GM19397 (cell line): Measurements from ENCODE around the gene HOXA4.

Experiments
- ATAC-seq: cut with Tn5 transposase; IDR thresholded peaks from one replicate; pipeline ENCODE4 v1.9.1; 2021; ENCODE audit warnings: mild to moderate bottlenecking, moderate library complexity; ENCODE audit not compliant: unreplicated experiment

The HOXA4 gene

DNA sequence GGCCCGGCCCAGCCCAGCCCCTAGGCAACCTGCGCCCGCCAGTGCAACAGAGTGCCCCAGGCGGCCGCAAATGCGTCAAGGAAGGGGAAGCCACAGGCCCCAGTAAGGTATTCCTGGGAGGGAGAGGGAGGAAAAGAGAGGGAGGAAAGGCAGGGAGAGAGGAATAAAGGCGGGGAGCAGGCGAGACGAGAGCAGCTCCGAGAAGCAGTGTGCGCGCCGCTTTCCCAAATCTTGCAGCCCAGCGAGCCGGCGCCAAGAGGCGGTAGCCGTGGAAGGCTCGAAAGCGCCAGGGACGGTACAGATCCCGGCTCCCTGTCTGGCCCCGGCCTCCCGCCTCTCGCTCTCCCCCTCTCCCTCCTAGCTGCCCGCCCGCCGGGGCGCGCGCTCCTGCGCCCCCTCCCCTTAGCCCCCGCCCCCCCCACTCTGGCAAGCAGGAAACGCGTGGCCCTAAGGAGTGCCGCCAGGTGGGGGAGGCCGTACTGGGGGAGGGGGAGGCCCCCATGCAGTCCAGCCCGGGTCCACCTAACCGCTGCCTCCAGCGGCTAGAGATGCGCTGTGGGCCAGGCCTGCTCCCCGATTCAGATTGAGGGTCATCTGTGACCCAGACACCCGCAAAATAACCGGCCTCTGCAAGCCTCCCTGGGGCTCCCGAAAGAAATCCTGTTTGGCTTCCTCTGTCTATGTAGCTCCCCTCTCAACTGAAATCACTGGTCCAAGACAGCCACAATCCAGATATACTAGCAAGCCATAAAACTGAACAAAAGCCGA is 39.3 kb upstream of the HOXA4 start:
- no peak for ATAC-seq

DNA sequence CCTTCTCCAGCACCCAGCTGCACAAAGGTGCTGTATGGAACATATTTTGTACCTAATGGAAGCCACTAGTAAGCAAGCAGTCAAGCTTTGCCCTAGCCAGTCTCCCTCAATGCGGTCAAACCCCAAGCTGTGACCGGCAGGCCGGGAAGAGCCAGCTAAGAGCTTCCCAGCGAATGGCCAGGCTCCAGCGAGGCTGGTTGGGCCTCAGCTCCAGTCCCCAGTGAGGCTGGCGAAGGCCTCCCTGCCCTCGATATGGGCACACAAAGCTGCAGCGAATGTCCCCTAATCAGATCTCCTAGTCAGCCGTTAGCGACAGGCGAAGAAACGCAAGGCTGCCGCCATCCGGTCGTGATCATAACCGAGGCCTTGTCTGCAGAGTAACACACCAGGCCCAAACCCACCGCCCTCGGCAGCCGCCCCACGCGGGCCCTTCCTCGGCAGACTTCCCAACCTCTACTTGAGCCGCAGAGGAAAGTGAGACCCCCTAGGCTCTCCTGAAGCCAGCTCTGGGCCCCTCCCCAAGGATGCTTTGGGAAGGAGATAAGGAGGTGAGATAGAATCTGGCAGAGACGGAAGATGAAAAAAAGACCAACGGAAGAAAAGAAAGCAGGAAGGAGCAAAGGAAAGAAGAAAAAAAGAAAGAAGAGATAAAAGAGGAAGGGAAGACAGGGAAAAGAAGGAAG is 37.8 kb upstream of the HOXA4 start:
- ATAC-seq, result no peak

DNA sequence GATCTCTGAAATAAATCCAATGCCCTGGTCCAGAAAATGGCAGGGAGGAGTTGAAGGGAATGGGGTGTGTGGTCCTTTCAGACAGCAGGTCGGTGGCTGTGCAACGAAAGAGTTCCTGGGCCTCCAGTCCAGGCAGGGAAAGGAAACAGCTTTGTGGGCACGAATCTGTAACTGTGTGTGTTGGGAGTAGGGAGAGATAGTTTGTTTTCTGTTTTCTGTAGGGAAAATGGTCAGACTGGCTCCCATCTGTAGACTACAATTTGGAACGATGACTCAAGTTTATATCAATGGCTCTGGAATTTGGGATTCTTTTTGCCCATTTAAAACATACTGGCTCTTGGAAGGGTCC is 37.3 kb upstream of the HOXA4 start:
- ATAC-seq, result no peak

DNA sequence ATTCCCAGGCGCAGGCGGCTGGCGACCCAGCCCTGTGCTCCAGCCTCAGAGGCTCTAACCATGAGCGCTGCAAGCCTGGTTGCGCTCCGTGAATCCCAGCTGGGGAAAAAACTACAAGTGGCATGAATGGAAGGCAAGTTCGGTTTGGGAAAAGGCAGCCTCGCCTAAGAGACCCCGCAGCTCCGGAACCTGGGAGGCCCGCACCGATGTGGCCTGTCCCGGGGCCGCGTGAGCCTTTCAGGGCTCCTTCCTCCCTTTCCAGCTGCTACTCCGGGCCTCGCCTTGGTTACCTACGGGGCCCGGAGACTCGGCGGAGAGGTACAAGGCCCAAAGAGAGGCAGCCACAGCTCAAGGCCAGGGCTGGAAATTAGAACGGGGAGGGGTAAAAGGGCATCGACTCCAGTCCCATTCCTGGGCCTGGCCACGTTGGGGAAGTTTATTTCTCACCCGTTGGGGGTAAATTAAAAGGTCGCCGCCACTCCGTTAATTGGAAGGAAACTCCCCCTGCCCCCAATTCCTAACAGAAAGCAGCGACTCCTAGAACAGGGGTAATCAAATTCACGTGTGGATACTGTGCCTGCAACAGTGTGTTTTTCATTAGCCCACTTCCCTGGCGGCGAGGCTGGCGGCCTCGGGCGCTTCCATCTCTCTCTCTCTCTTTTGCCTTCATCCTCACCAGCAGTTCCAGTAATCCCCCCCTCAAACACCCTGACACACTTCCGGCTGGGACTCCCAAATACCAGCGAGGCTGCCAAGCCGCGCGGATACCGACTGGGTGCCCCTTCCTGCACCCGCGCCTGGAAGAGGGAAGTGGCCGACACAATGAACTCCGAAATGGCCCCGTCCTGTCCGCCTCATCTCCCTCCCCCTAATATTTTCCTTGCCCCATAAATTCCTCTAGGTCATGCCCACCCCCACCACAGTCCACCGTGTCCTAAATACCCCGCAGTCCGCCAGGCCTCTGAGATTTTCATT is 36.3 kb upstream of the HOXA4 start:
- ATAC-seq, result no peak

DNA sequence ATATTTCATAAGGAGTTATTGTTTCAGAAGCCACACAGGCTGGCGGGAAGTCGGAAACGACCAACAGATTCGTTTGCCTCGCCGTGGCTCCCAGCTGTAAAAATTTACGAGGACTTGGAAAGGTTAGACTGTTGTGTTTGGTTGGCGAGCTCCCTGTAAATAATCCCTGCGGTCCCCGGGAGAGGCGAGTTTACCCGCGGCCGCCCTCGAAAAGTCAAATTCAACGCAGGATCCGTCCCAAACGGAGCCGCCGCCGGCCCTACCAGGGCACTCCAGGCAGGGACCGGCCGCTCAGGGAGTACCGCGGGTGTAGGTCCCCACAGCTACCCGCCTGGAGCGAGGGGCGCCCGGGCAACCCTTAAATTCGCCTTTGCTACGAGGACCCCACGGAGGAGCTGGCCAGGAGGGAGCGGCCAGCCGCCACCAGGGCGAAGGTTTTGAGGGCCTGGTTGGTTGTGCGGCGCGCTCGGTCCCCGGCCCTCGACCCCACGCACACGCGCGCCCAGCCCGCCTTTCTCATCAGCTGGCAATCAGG is 35.5 kb upstream of the HOXA4 start:
- ATAC-seq, result no peak

DNA sequence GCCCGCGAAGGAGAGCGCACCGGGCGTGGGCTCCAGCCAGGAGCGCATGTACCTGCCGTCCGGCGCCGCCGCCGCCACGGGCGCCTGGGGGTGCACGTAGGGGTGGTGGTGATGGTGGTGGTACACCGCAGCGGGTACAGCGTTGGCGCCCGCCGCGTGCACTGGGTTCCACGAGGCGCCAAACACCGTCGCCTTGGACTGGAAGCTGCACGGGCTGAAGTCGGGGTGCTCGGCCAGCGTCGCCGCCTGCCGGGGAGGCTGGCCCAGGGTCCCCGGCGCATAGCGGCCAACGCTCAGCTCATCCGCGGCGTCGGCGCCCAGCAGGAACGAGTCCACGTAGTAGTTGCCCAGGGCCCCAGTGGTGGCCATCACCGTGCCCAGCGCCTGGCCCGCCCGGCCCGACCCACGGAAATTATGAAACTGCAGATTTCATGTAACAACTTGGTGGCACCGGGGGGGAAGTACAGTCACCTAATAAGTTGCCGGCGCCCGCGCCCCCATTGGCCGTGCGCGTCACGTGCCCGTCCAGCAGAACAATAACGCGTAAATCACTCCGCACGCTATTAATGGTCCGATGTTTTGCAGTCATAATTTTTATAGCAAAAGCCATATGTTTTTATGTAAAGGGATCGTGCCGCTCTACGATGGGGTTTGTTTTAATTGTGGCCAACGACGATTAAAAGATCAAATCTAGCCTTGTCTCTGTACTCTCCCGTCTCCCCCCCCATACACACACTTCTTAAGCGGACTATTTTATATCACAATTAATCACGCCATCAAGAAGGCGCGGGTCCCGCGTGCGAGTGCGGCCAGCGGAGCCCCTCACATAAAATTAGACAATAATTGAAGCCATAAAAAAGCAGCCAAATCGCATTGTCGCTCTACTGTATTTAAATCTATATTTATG is 34.8 kb upstream of the HOXA4 start, which contains the start of gene HOXA9:
HOXA9 (minus strand) TSS at position 449 of the 907 bp plus-strand sequence; CDS start at position 369, 80 bp downstream.
- no peak for ATAC-seq

DNA sequence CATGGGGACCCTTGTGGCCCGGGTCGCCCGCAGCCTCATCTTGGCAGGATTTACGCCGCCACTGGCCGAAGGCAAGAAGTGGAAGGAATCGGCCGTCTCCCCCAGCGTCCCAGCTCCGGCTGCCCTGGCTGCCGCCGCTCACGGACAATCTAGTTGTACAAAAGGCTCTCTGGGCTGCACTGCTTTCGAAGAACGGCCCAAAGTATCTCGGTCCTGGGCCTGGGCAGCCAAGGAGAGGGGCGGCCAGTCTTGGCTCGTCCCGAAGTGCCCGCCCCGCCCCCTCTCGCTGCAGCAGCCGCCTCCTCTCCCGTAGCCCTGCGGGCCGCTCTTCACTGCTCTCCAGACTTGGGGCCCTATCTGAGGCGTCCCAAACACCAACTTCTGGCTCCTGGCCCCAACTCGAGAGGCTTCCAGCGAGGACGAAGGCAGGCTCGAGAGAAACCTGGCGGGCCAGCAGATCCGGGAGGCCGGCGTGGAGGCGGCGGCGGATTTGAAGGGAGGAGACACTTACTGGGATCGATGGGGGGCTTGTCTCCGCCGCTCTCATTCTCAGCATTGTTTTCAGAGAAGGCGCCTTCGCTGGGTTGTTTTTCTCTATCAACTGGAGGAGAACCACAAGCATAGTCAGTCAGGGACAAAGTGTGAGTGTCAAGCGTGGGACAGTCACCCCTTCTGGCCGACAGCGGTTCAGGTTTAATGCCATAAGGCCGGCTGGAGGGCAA is 34.0 kb upstream of the HOXA4 start:
- ATAC-seq, result no peak

DNA sequence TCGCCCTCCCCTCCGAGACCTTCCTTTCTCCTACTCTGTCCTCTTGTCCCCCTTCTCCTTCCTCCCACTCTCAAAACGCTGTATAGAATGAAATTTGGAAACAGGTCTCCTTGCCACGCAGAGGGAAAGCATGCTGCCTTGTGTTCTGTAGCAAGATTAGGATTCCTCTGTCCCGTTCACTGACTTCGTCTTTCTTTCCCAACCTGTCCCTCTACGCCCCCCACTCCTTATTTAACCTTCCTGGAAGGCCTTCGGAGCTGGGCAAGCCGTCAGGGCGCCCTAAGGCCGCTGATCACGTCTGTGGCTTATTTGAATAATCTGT is 33.4 kb upstream of the HOXA4 start:
- no peak for ATAC-seq

DNA sequence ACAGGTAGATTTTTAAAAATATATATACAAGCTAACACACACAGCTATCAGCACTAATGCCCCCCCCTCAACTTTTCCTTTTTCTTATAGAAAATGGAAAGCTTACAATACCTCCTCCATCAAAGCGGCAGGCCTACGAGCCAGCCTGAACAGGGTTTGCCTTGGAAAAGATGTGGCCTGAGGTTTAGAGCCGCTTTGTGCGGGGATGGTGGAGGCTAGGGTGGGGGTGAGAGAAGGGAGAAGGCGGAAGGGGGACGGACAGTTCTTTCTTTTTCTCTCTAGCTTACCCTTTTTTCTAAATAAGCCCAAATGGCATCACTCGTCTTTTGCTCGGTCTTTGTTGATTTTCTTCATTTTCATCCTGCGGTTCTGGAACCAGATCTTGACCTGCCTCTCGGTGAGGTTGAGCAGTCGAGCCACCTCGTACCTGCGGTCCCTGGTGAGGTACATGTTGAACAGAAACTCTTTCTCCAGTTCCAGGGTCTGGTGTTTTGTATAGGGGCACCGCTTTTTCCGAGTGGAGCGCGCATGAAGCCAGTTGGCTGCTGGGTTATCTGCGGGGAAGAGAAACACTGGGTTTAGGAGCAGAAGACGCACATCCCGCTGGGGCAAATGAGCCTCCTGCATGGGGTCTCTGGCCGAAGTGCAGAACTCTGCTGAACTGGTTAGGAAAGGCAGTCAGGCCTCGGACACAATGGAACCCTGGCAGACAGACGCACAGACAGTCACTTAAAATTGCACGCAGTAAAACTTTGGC is 32.9 kb upstream of the HOXA4 start:
- ATAC-seq, result no peak

DNA sequence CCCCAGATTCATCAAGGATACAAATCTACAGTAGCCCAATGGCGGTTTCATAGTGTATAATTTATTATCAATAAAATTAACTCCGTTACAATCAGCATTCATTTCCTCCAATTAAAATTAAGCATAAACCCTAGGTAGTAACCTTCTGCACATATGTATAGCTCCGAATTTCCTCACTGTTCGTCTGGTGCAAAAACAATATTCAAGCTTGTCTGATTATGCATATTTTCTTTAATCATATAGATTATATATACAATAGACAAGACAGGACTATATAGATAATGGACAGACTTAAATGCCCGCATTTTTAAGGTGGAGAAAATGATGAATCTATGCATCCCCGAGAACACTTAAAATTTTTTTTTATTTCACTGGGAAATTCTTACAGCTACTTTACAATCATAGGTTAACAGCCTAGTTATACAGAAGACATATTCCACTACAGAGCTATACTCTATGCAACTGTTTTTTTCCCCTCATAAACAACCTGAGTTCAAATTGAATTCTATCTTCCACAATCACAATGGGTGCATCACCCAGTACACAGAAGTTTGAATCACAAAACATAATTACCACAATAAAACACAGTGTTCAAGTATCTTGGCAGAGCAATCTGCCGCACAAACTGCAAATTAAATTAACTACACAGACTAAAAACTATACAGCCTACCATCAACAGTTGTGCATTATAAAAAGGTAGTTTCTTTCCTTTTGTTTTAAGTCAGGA is 32.2 kb upstream of the HOXA4 start:
- no peak for ATAC-seq

GRCh38 chr7:27161721-27162560 is 31.4 kb upstream of the HOXA4 start:
- ATAC-seq, result no peak

- no peak for ATAC-seq
These were observed 30.7 kb upstream of the HOXA4 start for GRCh38 chr7:27161214-27161720.

- ATAC-seq, result peak; percentile 45
These were observed 30.1 kb upstream of the HOXA4 start for GRCh38 chr7:27160546-27161213.

GRCh38 chr7:27160145-27160545 is 29.6 kb upstream of the HOXA4 start:
- no peak for ATAC-seq

DNA sequence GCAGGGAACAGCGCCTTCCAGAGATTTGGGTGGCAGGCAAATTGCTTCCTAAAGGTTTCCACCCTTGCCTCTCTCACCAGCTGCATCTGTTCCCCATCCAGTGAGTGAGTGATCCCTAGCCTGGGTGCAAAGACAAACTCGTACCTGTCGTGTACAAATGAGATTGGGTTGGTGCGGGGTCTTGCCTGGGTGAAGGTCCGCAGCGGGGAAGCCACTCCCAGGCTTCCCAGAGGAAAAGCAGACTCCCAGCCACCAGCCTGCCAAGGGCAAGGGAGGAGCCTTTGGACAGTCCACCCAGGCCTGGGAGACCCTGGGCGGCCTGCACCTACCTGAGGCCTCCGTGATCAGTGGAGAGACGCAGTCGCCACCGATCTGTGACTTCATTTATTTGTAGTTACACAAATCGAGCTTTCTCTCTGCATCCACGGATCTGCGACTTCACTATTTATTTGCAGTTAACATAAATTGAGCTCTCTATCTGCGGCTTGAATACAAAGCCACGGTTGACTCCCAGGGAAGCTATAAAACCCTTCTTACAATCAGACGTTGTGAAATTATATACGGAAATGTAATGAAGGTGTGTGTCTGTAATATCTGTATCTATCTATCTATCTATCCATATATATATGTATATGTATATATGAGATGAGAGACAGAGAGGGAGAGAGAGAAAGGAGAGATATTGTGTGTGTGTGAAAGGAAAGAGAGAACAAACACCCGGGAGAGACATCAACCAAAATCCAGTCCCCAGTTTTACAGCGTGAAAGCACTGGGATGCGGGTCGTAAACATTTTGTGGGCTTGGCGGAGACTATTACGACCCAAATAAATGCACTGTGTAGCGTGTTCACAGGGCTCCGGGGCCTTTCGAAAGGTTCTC is 28.9 kb upstream of the HOXA4 start:
- ATAC-seq, result no peak
